Neural progenitor cell (in vitro differentiated cells): ENCODE data around the gene ZCWPW1. TPM values are rescaled to one million over a fixed set of nuclear protein-coding genes. Genes with fewer than 3 reads are reported as not detected.

Experiments
- DNase-seq: peaks from one replicate; pipeline ENCODE4 v3.0.0-alpha.2; 2016; ENCODE audit warnings: low spot score
- H2AFZ ChIP-seq: fragments of 200-600 bp; sonication (generic); replicated peaks from 2 replicates; pipeline ENCODE4 v1.6.1; 2016; ENCODE audit warnings: antibody characterized with exemption
- H3F3A ChIP-seq: fragments of 200-600 bp; sonication (generic); 2 replicates; pipeline ENCODE4 v1.6.1; 2016; ENCODE audit warnings: antibody characterized with exemption, low read depth
- H3K27ac ChIP-seq: fragments of 200-600 bp; sonication (generic); 2 replicates; pipeline ENCODE4 v1.5.1; 2016; ENCODE audit warnings: mild to moderate bottlenecking
- H3K27me3 ChIP-seq: fragments of 200-600 bp; sonication (generic); 2 replicates; pipeline ENCODE4 v1.6.1; 2016; ENCODE audit warnings: mild to moderate bottlenecking, moderate library complexity
- H3K36me3 ChIP-seq: fragments of 200-600 bp; sonication (generic); 2 replicates; pipeline ENCODE4 v1.5.1; 2016
- H3K4me1 ChIP-seq: fragments of 200-600 bp; sonication (generic); 2 replicates; pipeline ENCODE4 v1.6.1; 2016; ENCODE audit warnings: mixed run types
- H3K4me2 ChIP-seq: fragments of 200-600 bp; sonication (generic); 2 replicates; pipeline ENCODE4 v1.6.1; 2016
- H3K4me3 ChIP-seq: fragments of 200-600 bp; sonication (generic); 2 replicates; pipeline ENCODE4 v1.5.1; 2016
- H3K79me2 ChIP-seq: fragments of 200-600 bp; sonication (generic); 2 replicates; pipeline ENCODE4 v1.6.1; 2016; ENCODE audit warnings: low read depth
- H3K9ac ChIP-seq: fragments of 200-600 bp; sonication (generic); 2 replicates; pipeline ENCODE4 v1.6.1; 2016
- H3K9me3 ChIP-seq: fragments of 200-600 bp; sonication (generic); 2 replicates; pipeline ENCODE4 v1.5.1; 2016; ENCODE audit warnings: low read depth
- H4K20me1 ChIP-seq: fragments of 200-600 bp; sonication (generic); 2 replicates; pipeline ENCODE4 v1.6.1; 2016; ENCODE audit warnings: low read depth
- H3K27ac Mint-ChIP-seq: 3 replicates; pipeline ENCODE4 v1.8.0; 2021; ENCODE audit warnings: mixed read lengths
- H3K27me3 Mint-ChIP-seq: 2 replicates; pipeline ENCODE4 v1.8.0; 2022; ENCODE audit warnings: low read depth, mild to moderate bottlenecking, inconsistent platforms, moderate library complexity, mixed read lengths; ENCODE audit not compliant: insufficient read depth
- H3K36me3 Mint-ChIP-seq: 3 replicates; pipeline ENCODE4 v1.8.0; 2021; ENCODE audit warnings: mixed read lengths
- H3K4me1 Mint-ChIP-seq: 3 replicates; pipeline ENCODE4 v1.8.0; 2021; ENCODE audit warnings: mixed read lengths
- H3K4me3 Mint-ChIP-seq: 3 replicates; pipeline ENCODE4 v1.8.0; 2021; ENCODE audit warnings: mild to moderate bottlenecking, moderate library complexity, mixed read lengths
- H3K9me3 Mint-ChIP-seq: 3 replicates; pipeline ENCODE4 v1.8.0; 2020; ENCODE audit warnings: mixed read lengths
- CTCF ChIP-seq: fragments of 200-600 bp; sonication (generic); IDR thresholded peaks from 2 replicates; pipeline ENCODE4 v1.5.1; 2017; ENCODE audit warnings: antibody characterized with exemption, mild to moderate bottlenecking
- EZH2 ChIP-seq: fragments of 200-600 bp; sonication (generic); IDR thresholded peaks from 2 replicates; pipeline ENCODE4 v1.6.1; 2017; ENCODE audit warnings: antibody characterized with exemption, mild to moderate bottlenecking, moderate library complexity
- EZH2phosphoT487 ChIP-seq: fragments of 200-600 bp; sonication (generic); IDR thresholded peaks from 2 replicates; pipeline ENCODE4 v1.6.1; 2017; ENCODE audit warnings: antibody characterized with exemption
- total RNA-seq: library from RNA; depleted of rRNA; stranded (reverse); fragments of >200 nt; gene quantifications from 2 replicates; pipeline ENCODE4 v1.2.3, GENCODE V29; 2015; ENCODE audit warnings: low replicate concordance

Gene ZCWPW1
- total RNA-seq, 1 donor from 2014 or later: 1.4 TPM

DNA sequence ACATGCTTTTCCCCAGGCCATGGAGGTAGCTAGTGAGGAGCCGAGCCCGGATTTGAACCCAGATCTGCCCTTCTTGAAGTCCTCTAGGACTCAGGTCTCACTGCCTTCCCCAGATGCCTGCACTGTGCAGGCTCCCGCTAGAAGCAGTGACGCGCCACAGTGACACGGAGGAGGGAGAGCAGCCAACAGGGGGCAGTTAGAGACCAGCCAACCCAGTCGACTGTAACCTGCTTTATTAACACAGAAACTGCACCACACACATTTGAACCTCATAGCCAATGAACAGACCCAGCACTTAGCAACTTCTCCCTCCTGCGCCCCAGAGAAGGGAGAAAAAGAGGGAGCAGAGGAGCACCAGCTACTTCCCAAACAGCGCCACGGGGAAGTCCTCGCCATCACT is 27.8 kb downstream of the ZCWPW1 start:
- DNase-seq: peak; percentile 69
- H2AFZ ChIP-seq: peak overlapping the region; percentile 76
- H3K4me2 ChIP-seq: no peak overlapping the region

GRCh38 chr7:100400041-100400440 is 28.5 kb downstream of the ZCWPW1 start:
- H3K9me3 ChIP-seq: no peaks in the 10 kb centered on the region
- peaks cover 8% of the 10 kb centered on the region for H3K4me1 Mint-ChIP-seq
- TF ChIP-seq EZH2phosphoT487 (no peak), EZH2 (no peak), CTCF (no peak)
- H3K4me2 ChIP-seq: no peak overlapping the region
- H3K9me3 Mint-ChIP-seq: no peaks in the 10 kb centered on the region
- no peak overlapping the region for H2AFZ ChIP-seq
- no peaks in the 10 kb centered on the region for H4K20me1 ChIP-seq
- no peak overlapping the region for H3K4me3 ChIP-seq
- no peaks in the 10 kb centered on the region for H3K27me3 ChIP-seq
- peaks cover 8% of the 10 kb centered on the region for H3K27me3 Mint-ChIP-seq
- H3K4me1 ChIP-seq: peaks cover 5% of the 10 kb centered on the region
- no peak overlapping the region for H3K9ac ChIP-seq
- no peak overlapping the region for H3K27ac Mint-ChIP-seq
- H3K79me2 ChIP-seq: no peaks in the 10 kb centered on the region
- no peak for DNase-seq
- peaks cover 3% of the 10 kb centered on the region for H3F3A ChIP-seq
- H3K27ac ChIP-seq: no peak overlapping the region
- H3K36me3 ChIP-seq: no peaks in the 10 kb centered on the region
- H3K36me3 Mint-ChIP-seq: no peaks in the 10 kb centered on the region
- H3K4me3 Mint-ChIP-seq: no peak overlapping the region

More for the DNA sequence above, 27.8 kb downstream of the ZCWPW1 start:
- Histone ChIP-seq H3F3A (no peaks in the 10 kb centered on the region), H3K9ac (no peak overlapping the region), H3K79me2 (no peaks in the 10 kb centered on the region), H3K4me3 (no peak overlapping the region), H3K27ac (no peak overlapping the region), H3K9me3 (no peaks in the 10 kb centered on the region), H3K27me3 (no peaks in the 10 kb centered on the region), H4K20me1 (no peaks in the 10 kb centered on the region), H3K36me3 (no peaks in the 10 kb centered on the region), H3K4me1 (peaks cover 3% of the 10 kb centered on the region)
- Mint-ChIP-seq H3K4me3 (no peak overlapping the region), H3K36me3 (no peaks in the 10 kb centered on the region), H3K4me1 (peaks cover 8% of the 10 kb centered on the region), H3K27ac (peak overlapping the region; percentile 39), H3K27me3 (peaks cover 8% of the 10 kb centered on the region), H3K9me3 (no peaks in the 10 kb centered on the region)
- TF ChIP-seq EZH2 (no peak), EZH2phosphoT487 (no peak), CTCF (peak; percentile 50)

- Histone ChIP-seq H3K79me2 (no peaks in the 10 kb centered on the region), H3F3A (peaks cover 6% of the 10 kb centered on the region), H3K27me3 (no peaks in the 10 kb centered on the region), H4K20me1 (no peaks in the 10 kb centered on the region), H3K4me1 (peaks cover 13% of the 10 kb centered on the region), H3K36me3 (no peaks in the 10 kb centered on the region), H3K27ac (no peak overlapping the region), H3K9me3 (no peaks in the 10 kb centered on the region), H3K4me3 (no peak overlapping the region), H3K4me2 (no peak overlapping the region), H3K9ac (no peak overlapping the region), H2AFZ (peak overlapping the region; percentile 42)
- Mint-ChIP-seq H3K27me3 (peaks cover 5% of the 10 kb centered on the region), H3K36me3 (no peaks in the 10 kb centered on the region), H3K4me1 (peaks cover 15% of the 10 kb centered on the region), H3K27ac (no peak overlapping the region), H3K4me3 (peak overlapping the region; percentile 19), H3K9me3 (no peaks in the 10 kb centered on the region)
- TF ChIP-seq EZH2 (no peak), EZH2phosphoT487 (no peak), CTCF (no peak)
- no peak for DNase-seq
Observed at GRCh38 chr7:100398239-100398638, 30.3 kb downstream of the ZCWPW1 start.
